Right cardiac atrium (tissue), 5 donors: ENCODE data around the gene SCP2D1. TPM values are rescaled to one million over a fixed set of nuclear protein-coding genes. Genes with fewer than 3 reads are reported as not detected.
A peak's percentile ranks its signal among the peaks of the same experiment; 100 is the strongest.

Experiments
- ATAC-seq, 2 donors: fragments of 200-7000 bp; cut with Tn5 transposase; one replicate each; pipeline versions ENCODE4 v1.8.0 to v1.9.1; 2020; ENCODE audit warnings: moderate library complexity in 2 of 2, mild to moderate bottlenecking in 1 of 2
- DNase-seq, 3 donors: peaks; one replicate each; pipeline ENCODE4 v3.0.0-alpha.2; 2020
- H3K27ac ChIP-seq: one replicate; pipeline ENCODE4 v1.5.1; 2013; ENCODE audit warnings: mild to moderate bottlenecking, low read length, control low read depth, moderate library complexity
- H3K27me3 ChIP-seq: one replicate; pipeline ENCODE4 v1.6.1; 2013; ENCODE audit not compliant: control insufficient read depth, insufficient read depth
- H3K4me1 ChIP-seq: one replicate; pipeline ENCODE4 v1.6.1; 2013; ENCODE audit warnings: low read length; ENCODE audit not compliant: control insufficient read depth, insufficient read depth
- H3K4me3 ChIP-seq: one replicate; pipeline ENCODE4 v1.5.1; 2013; ENCODE audit warnings: low read length, control low read depth
- H3K9me3 ChIP-seq: one replicate; pipeline ENCODE4 v1.6.1; 2013; ENCODE audit warnings: low read length; ENCODE audit not compliant: control insufficient read depth
- WGBS: extraction: QIAGEN DNeasy Blood & Tissue Kit; methylation state at CpG from one replicate; pipeline ENCODE4 v1.1.7; 2013; 5-methylcytosine and 5-hydroxymethylcytosine counted together
- intact Hi-C, 4 donors: fragments of 100-400 bp; cut with DNase I; formaldehyde crosslinking; loops; one replicate each; pipeline versions ENCODE4 v1.11.0 to v1.14.0; 2022 to 2023
- polyA plus RNA-seq: library from polyadenylated mRNA; stranded (reverse); fragments of 200-250 nt; gene quantifications from one replicate; pipeline ENCODE4 v1.2.3, GENCODE V29; 2013
- total RNA-seq, 4 donors: library from RNA; stranded (reverse); fragmentation: NEBNext Ultra II Directional; extraction: Animal tissue kit (Norgen Biotek cat#: 25700); gene quantifications; one replicate each; pipeline ENCODE4 v1.2.1, GENCODE V29; 2021
- donor health status: healthy with polysubstance abuse.
- donor health status: DM: no; HTN: yes; CAD: no.
- donor health status: DM: no; HTN: no; CAD: no.
- donor health status: DM: no; HTN: yes; CAD: no; lungs with severe emphysema.
- donor health status: DM: yes; HTN: yes; CAD: no.

The SCP2D1 gene
- total and polyA plus RNA-seq, 5 donors = not detected

- ATAC-seq = no peak
- intact Hi-C loops = loop anchor here in 1 of 4 donors (10.0 kb wide), 1 partner anchor 156 kb away; no protein-coding TSS in a partner anchor
- Histone ChIP-seq H3K27me3 (no peaks in the 10 kb centered on the region), H3K9me3 (no peaks in the 10 kb centered on the region), H3K4me1 (peaks cover 4% of the 10 kb centered on the region), H3K4me3 (no peak overlapping the region), H3K27ac (no peak overlapping the region)
- DNase-seq = no peak
- 42% methylated on average over 3 of the region's 3 CpGs for WGBS
Measured at GRCh38 chr20:18790787-18791186, 22.8 kb upstream of the SCP2D1 start.

- no peaks in the 10 kb centered on the region for H3K27me3 ChIP-seq
- ATAC-seq (peak; percentile 99 to 100), DNase-seq (peak; percentile 89 to 96 (median 93))
- H3K4me1 ChIP-seq = peaks cover 4% of the 10 kb centered on the region
- intact Hi-C loops = loop anchor here in 1 of 4 donors (10.0 kb wide), 1 partner anchor 159 kb away; no protein-coding TSS in a partner anchor
- no peaks in the 10 kb centered on the region for H3K9me3 ChIP-seq
- H3K4me3 ChIP-seq = peak overlapping the region; percentile 80
- peak overlapping the region; percentile 84 for H3K27ac ChIP-seq
- WGBS = 8% methylated on average over 29 of the region's 29 CpGs
Measured at GRCh38 chr20:18793625-18794427, 19.8 kb upstream of the SCP2D1 start.

DNA sequence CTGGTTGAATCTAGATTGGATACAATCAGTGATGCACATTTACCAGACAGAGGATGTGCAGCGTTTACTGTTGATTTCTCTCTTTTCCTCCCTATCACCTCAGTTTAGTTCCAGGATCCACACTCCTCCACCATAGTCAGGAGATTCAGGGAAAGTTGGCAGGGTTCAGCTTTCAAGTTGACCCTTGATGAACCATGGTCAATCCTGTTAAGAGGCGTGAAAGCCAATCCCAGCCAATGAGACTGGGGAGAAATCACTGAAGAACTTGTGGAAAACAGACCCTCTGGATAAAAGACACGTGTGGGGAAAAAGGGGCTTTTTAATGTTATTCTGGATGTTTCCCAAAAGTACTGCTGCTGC, 19.2 kb upstream of the SCP2D1 start:
- no peaks in the 10 kb centered on the region for H3K27me3 ChIP-seq
- ATAC-seq (no peak), DNase-seq (no peak)
- WGBS = 63% methylated on average over 3 of the region's 3 CpGs
- H3K27ac ChIP-seq = peak overlapping the region; percentile 84
- H3K9me3 ChIP-seq = no peaks in the 10 kb centered on the region
- H3K4me1 ChIP-seq = peaks cover 4% of the 10 kb centered on the region
- intact Hi-C loops = loop anchor here in 1 of 4 donors (10.0 kb wide), 1 partner anchor 160 kb away; no protein-coding TSS in a partner anchor
- peak overlapping the region; percentile 80 for H3K4me3 ChIP-seq

GRCh38 chr20:18795366-18795765, 18.2 kb upstream of the SCP2D1 start:
- no peak for ATAC-seq
- Histone ChIP-seq H3K9me3 (no peaks in the 10 kb centered on the region), H3K4me3 (no peak overlapping the region), H3K27ac (no peak overlapping the region), H3K4me1 (peaks cover 4% of the 10 kb centered on the region), H3K27me3 (no peaks in the 10 kb centered on the region)
- 95% methylated on average over 4 of the region's 4 CpGs for WGBS
- intact Hi-C loops = loop anchor here in 1 of 4 donors (10.0 kb wide), 1 partner anchor 161 kb away; no protein-coding TSS in a partner anchor
- no peak for DNase-seq

DNA sequence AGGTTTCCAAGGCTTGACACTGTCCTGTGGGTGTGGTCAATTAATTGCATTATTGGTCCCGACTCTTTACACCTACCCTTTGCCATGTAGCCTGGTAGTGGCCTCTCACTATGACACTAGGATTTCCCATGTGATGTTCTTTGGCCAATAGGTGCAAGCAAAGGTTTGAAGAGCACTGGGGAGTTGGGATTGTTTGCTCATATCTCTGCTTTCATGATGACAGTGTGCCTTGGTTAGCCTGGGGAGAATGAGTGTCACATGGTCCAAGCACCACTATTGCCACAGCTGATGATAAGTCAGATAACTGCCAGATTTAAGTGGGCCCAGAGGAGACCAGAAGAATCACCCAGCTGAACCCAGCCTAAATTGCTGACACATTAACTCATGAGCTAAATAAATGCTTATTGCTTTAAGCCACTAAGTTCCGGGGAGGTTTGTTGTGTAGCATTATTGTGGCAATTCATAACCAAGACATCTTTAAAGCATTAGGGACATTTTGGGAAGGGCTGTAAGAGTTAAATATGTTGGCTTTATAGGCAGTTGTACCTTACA, 17.2 kb upstream of the SCP2D1 start:
- no peaks in the 10 kb centered on the region for H3K9me3 ChIP-seq
- 95% methylated on average over 2 of the region's 2 CpGs for WGBS
- no peaks in the 10 kb centered on the region for H3K27me3 ChIP-seq
- intact Hi-C loops = loop anchor here in 1 of 4 donors (10.0 kb wide), 1 partner anchor 162 kb away; no protein-coding TSS in a partner anchor
- DNase-seq = no peak
- peaks cover 4% of the 10 kb centered on the region for H3K4me1 ChIP-seq
- ATAC-seq = no peak
- H3K27ac ChIP-seq = no peak overlapping the region
- H3K4me3 ChIP-seq = no peak overlapping the region

DNA sequence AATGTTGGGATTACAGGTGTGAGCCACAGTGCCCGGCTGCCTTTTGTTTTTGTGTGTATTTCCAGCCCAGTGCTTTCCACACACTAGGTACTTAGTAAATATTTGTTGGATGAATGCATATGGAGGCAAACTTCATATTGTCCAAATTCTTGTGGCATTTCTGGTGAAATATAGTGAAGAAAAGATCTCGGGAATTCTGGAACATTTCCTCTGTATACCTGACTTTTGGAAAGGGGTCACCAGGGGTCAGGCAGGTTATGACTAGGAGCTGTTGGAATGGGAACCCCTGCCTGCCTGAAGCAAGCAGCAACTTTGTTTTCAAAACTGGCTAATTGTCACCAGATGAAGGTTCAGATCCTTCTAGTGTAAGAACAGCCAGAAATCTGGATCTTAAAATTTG, 12.1 kb upstream of the SCP2D1 start:
- WGBS = 85% methylated on average over 2 of the region's 2 CpGs
- intact Hi-C loops = no loop called here

DNA sequence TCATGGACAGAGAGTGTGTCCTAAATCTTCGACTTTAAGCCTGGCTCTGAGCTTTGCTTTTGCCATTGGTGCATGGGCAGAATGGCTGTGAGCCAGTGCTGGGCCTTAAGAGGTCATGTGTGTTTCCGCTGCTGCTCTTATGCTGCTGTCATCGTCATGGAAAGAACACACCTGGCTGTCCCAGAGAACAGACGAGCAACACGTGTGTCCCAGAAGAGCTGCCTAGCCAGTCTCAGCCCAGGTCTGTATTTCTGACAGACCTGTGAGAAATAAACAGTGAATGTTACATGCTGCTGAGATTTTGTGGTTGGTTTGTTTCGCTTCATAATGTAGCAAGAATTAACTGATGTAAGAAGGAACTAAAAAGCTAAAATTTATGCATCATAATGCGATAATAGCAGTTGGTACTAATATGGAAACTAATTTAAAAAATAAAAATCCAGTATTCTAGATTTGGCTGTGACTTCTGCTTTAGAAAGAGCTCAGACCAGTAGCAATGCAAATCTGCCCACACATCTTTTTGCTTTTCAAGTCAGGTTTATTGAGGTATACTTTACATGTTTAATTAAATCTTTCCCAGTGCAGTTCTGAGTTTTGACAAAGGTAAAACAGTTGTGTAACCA, 11.5 kb upstream of the SCP2D1 start:
- no peak for DNase-seq
- intact Hi-C loops = no loop called here
- 64% methylated on average over 7 of the region's 7 CpGs for WGBS

More for the DNA sequence above, 12.1 kb upstream of the SCP2D1 start:
- Histone ChIP-seq H3K4me3 (no peak overlapping the region), H3K27me3 (no peaks in the 10 kb centered on the region), H3K27ac (no peak overlapping the region), H3K4me1 (no peaks in the 10 kb centered on the region), H3K9me3 (no peaks in the 10 kb centered on the region)
- ATAC-seq (no peak), DNase-seq (no peak)

GRCh38 chr20:18805881-18806280, 7.7 kb upstream of the SCP2D1 start:
- intact Hi-C loops = no loop called here
- no peak overlapping the region for H3K4me3 ChIP-seq
- WGBS = 74% methylated on average over 4 of the region's 4 CpGs

More for the DNA sequence above, 11.5 kb upstream of the SCP2D1 start:
- no peaks in the 10 kb centered on the region for H3K27me3 ChIP-seq
- no peaks in the 10 kb centered on the region for H3K4me1 ChIP-seq
- H3K9me3 ChIP-seq = no peaks in the 10 kb centered on the region
- no peak overlapping the region for H3K4me3 ChIP-seq
- no peak for ATAC-seq
- H3K27ac ChIP-seq = no peak overlapping the region

GRCh38 chr20:18808712-18809111, 4.9 kb upstream of the SCP2D1 start:
- DNase-seq = no peak
- ATAC-seq = no peak
- Histone ChIP-seq H3K9me3 (no peaks in the 10 kb centered on the region), H3K4me3 (no peak overlapping the region), H3K4me1 (no peaks in the 10 kb centered on the region), H3K27me3 (no peaks in the 10 kb centered on the region), H3K27ac (no peak overlapping the region)
- intact Hi-C loops = no loop called here
- 39% methylated on average over 3 of the region's 3 CpGs for WGBS

More at GRCh38 chr20:18805881-18806280, 7.7 kb upstream of the SCP2D1 start:
- Histone ChIP-seq H3K9me3 (no peaks in the 10 kb centered on the region), H3K27ac (no peak overlapping the region), H3K27me3 (no peaks in the 10 kb centered on the region), H3K4me1 (no peaks in the 10 kb centered on the region)
- ATAC-seq = no peak
- DNase-seq = no peak

- Histone ChIP-seq H3K4me1 (no peaks in the 10 kb centered on the region), H3K4me3 (no peak overlapping the region), H3K27ac (no peak overlapping the region), H3K27me3 (no peaks in the 10 kb centered on the region), H3K9me3 (no peaks in the 10 kb centered on the region)
- intact Hi-C loops = no loop called here
- DNase-seq (no peak), ATAC-seq (no peak)
- 68% methylated on average over 6 of the region's 6 CpGs for WGBS
Measured at GRCh38 chr20:18811186-18811585, 2.4 kb upstream of the SCP2D1 start.

- DNase-seq = no peak
- ATAC-seq = no peak
- Histone ChIP-seq H3K9me3 (no peaks in the 10 kb centered on the region), H3K27ac (no peak overlapping the region), H3K4me1 (no peaks in the 10 kb centered on the region), H3K27me3 (no peaks in the 10 kb centered on the region), H3K4me3 (no peak overlapping the region)
- 91% methylated on average over 3 of the region's 3 CpGs for WGBS
- intact Hi-C loops = no loop called here
Measured at GRCh38 chr20:18811904-18812303, 1.7 kb upstream of the SCP2D1 start.
